CD4-positive, alpha-beta T cell treated with Interferon alpha-2 for 1 hour (primary cell): ENCODE results near the gene RAB1B.
A peak's percentile ranks its signal among the peaks of the same experiment; 100 is the strongest.

ENCODE experiments used
- DNase-seq, 2 donors: peaks; one replicate each; pipeline ENCODE4 v3.0.0-alpha.2; 2020 to 2022

RAB1B gene

DNA sequence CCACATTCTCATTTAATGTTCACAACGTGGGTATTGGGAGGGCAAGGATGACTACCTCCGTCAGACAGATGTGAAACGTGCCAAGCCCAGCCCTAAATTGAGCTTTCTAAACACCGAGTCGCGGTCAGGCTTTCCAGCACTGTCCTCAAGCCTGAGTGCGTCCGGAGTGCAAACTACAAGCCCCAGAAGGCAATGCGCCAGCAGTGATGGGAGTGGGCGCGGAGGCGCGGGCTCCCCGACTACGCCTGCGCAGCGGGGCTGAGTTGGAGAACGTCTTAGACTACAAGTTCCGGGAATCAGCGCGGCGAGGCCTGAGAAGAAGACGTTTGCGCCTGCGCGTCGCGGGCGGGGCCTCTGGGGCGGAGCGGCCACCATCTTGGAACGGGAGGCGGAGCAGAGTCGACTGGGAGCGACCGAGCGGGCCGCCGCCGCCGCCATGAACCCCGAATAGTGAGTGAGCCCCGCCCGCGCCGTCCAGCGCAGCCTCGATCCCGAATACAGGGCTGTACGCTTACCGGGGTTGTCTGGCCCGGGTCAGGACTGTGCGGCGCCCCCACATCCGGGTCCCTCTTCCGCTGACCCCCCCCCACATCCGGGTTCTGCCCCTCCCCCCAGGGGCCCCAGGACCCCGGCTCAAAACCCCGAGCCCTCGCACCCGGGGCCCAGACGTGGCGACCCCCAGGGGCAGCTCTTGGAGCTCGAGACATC lies at the start of gene RAB1B:
Gene RAB1B, plus strand, starts transcription at position 396 of the 708 bp plus-strand sequence. Its CDS starts 41 bp downstream, at position 437.
- DNase-seq = peak; percentile 100

GRCh38 chr11:66218846-66219620 lies 49.4 kb upstream of the RAB1B start:
- no peak for DNase-seq

GRCh38 chr11:66219846-66220565 lies 48.4 kb upstream of the RAB1B start:
- no peak for DNase-seq

DNA sequence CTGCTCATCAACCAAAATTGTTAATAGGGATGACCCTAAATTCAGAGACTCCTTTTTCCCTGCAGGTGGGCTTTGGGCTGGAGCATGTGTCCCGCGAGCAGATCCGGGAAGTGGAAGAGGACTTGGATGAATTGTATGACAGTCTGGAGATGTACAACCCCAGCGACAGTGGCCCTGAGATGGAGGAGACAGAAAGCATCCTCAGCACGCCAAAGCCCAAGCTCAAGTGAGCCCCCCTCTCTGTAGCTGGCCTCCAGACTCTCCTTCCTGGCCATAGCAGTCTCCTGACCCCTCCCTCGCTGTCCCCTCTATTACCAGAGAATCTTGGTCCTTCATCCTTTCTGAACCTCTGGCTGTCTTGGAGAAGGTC lies 47.9 kb upstream of the RAB1B start:
- no peak for DNase-seq

DNA sequence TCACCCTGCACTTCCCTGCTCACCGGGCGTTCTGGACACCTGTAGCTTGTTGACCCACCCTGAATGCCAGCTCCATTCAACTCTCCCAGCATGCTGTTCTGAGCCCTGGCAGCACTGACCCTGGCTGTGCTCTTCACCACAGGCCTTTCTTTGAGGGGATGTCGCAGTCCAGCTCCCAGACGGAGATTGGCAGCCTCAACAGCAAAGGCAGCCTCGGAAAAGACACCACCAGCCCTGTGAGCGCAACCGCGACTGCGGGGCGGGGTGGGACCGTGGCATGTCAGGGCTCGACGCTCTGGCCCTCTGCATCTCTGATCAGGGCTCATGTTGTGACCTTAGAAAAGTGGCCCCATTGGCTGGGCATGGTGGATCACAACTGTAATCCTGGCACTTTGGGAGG lies 47.4 kb upstream of the RAB1B start:
- no peak for DNase-seq

DNA sequence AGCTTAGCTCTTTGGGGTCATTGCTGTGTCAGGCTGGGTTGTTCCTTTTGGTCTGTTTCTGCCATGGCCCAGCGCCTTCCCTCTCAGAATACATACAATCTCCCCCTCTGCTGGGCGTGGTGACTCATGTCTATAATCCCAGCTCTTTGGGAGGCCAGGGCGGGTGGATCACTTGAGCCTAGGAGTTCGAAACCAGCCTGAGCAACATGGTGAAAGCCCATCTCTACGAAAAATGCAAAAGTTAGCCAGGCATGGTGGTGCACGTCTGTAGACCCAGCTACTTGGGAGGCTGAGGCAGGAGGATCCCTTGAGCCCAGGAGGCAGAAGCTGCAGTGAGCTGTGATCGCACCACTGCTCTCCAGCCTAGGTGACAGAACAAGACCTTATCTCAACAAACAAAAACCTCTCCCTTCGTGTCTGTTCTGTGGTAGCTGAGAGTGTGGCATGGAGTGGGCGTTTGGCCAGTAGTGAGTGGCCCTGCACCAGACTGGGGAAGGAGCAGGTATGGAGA lies 46.7 kb upstream of the RAB1B start:
- no peak for DNase-seq

DNA sequence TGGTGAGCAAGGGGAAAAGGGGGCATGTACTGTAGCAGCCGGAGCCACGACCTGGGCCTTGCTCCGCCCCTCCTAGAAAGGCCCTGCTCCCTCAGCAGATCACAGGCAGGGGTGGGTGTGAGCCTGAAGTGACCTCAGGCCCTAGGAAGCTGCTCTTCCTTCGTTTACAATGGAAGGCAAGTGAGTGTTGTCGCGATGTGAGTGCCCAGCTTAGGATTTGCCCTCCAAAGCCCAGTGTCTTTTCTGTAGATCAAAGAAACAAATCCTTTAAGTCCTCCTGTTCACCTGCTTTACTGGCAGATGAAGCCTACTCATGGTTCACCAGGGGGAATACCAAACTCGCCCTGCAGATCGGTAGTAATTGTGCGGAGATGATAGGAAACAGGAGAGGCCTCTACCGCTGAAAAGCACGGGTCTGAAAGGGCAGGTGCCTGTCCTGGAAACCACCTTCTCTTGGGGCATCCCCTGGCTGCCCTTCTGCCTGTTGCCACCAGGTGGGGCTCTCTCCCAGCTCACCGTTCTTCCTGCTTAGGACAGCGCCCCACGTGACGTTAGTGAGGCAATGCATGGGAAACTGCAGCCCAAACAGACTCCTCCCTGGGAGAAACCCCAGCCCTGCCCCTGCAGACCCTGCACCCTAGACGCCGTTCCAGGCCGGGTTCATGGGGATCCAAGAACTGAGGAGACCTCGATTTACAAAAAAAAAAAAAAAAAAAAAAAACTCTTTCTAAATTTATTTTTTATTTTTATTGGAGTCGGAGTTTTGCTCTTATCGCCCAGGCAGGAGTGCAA lies 45.9 kb upstream of the RAB1B start:
- DNase-seq = peak; percentile 94 to 97

- no peak for DNase-seq
These were observed 44.1 kb upstream of the RAB1B start for GRCh38 chr11:66224226-66224855.

DNA sequence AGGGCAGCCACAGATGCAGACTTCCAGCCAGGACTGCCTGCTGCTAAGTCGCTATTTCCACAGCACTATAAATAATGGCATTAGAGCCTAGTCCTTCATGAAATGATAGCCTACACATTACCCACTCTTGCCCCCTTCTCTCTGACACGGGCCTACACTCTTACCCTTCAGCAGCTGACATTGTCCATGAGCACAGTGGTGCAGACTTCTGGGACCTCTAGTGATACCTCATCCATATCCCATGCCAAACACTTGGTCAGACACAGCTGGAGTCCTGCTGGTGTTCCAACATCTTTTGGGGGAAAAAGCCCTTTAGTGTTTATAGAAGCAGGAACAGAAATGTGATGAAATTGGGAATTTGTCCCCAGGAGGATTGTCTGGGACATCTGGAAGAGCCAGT lies 43.4 kb upstream of the RAB1B start:
- no peak for DNase-seq

- DNase-seq = no peak
These were observed 42.3 kb upstream of the RAB1B start for GRCh38 chr11:66226101-66226500.

DNA sequence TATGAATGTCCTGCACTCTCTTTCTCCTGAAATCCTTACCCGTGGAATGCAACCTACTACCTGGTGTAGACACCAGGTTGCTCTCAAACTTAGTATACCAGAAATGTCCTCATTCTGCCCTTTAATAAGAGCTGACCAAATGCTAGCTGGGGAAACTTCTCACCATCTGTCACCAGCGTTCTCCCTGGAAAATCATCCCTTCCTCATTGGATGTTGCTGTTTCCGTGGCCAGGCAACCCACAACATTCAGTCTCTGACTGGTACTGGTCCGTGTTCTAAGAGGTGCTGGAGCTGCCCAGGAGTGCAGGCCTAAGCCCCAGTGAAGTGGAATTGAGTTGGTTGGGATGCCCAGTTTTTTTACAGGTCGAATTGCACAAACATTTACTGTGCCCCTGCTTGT lies 40.7 kb upstream of the RAB1B start:
- DNase-seq = no peak

GRCh38 chr11:66228521-66228920 lies 39.9 kb upstream of the RAB1B start:
- DNase-seq = no peak

DNA sequence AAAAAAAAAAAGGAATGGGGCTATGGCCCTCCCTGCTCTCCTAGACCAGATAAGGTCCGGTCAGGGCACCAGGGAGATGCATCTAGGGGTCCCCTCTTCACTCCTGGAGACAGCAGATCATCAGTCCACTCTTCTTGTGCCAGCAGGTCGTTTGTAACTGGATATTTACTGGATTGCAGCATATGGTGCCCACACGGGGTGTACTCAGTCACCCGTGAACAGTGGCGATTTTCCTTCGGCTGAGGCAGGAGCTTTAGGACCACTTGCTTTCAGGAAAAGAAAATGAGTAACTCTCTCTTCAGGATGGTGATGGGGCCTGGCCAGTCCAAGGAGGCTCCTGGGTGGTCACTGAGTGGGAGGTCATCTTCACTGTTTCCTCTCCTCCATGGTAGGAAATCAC lies 38.3 kb upstream of the RAB1B start:
- DNase-seq = no peak

DNA sequence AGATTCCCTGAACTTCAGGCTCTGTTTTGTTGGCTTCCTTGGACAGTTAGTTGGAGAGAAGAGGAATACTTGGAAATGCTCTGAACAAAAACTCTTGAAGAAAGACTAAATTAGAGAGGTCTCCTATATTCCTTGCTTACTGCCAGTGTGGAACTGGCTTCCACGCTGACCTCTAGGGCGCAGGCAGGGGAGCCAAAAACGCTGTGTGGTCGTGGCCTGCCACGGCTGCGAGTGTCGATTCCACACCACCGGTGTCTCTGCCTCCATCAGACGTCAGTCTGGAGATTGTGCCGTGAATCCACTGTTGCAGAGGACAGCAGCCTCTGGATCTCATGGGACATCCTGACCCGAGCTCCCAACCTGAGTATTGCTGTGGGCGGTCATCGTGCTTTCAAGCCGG lies 37.5 kb upstream of the RAB1B start:
- no peak for DNase-seq

GRCh38 chr11:66231561-66231960 lies 36.9 kb upstream of the RAB1B start:
- DNase-seq = no peak

DNA sequence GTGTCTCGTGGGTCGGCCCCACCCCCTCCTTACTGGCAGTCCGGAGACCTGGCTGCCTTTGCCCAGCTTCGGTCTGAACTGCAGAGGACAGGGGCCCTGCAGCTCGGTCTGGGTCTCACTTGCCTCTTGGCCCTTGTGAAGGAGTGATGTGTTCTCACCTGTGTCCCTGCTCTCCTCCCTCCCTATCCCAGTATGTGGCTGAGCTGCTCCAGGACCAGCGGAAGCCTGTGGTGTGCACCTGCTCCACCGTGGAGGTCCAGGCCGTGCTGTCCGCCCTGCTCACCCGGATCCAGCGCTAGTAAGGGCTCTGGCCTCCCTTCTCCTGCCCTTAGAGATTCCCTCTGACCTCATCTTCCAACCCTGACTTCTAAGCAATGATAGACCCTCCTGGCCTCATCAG lies 35.7 kb upstream of the RAB1B start:
- DNase-seq = no peak

DNA sequence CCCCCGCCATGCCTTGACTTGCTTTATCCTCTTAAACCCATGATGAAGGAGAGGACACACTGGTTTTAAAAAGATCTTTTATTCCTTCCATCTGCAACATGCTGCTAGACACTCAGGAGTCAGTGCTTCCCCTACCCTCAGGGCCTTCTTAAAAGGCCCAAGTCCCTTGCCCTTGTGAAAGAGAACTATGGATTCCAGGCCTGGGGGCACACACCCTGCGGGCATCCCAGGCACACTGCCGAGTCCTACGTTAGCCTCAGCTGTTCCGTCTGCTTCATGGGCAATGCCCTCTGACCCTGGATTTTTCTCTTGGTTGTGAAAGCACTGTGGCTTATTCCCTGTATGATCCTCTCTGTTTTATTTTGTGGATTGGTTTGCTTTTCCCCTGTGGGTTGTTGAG lies 35.1 kb upstream of the RAB1B start:
- no peak for DNase-seq

DNA sequence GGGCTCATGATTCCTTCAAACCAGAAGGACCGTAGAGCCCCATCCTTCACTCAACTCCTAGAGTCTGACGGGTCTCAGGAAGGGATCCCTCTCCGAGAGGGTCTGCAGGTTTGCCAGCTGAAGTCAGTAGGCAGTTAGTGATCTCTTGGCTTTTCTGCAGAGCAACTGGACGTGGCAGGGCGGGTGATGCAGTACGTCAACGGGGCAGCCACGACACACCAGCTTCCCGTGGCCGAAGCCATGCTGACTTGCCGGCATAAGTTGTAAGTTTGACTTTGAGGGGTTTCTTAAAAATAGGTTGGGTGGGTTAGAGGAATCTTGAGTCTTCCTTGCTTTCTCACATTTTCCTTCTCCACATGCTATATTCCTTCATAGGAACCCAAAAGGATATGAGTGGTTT lies 33.3 kb upstream of the RAB1B start:
- DNase-seq = no peak

DNA sequence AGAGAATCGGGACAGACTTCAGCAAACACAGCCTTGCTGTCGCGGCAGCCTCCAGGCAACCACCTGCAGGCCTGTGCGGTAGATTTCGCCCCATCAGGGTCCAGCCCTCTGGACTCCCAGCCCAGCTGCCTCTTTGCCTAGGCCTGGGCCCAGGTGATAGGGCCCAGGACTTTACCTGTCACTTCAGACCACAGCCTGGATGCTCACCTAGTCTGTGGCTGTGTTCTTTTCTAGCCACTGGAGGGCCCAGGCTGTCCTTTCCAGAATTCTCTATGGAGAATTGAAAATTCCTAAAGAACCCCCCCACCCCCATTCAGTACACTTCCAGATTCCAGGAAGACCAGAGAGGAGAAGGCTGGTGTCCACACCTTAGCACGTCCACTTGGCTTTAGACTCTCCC lies 30.6 kb upstream of the RAB1B start:
- DNase-seq = no peak

- DNase-seq = no peak
These were observed 29.5 kb upstream of the RAB1B start for GRCh38 chr11:66238786-66239413.

DNA sequence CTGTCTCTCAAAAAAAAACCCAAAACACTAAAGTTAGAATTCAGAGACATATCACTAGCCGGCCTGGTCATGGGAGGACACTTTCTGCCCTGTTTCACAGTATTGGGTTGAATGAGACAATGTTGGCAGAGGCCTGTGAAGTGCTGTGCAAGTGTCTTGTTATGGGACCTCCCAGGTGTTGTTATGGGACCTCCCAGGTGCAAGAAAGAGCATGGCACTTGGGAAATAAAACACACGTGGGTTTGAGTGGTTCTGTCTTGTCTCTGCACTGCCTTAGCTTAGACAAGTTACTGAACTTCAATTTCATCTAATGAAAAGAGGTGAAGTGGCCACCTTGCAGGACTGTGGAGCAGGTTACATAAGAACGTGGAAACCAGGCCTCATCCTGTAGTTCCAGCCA lies 28.9 kb upstream of the RAB1B start:
- DNase-seq = no peak
